MCF 10A (cell line): ENCODE results near the gene GLIS2. TPM values are rescaled to one million over a fixed set of nuclear protein-coding genes. Genes with fewer than 3 reads are reported as not detected.

ENCODE experiments used
- BruUV-seq: library from RNA; stranded (reverse); fragments of 400-500 nt; replicated peaks from 2 replicates; lab custom pipeline; 2021; lab: Mats Ljungman, UMichigan
- CTCF ChIA-PET: fragments of 300-600 bp; sonication (Branson Sonifier 250); formaldehyde crosslinking; extraction: SDS; loops from one replicate; lab custom pipeline; 2021; ENCODE audit warnings: antibody characterized with exemption, inconsistent platforms; lab: Yijun Ruan, JAX
- POLR2A ChIA-PET: fragments of 300-600, 350-650 bp; sonication (Branson Sonifier 250); formaldehyde crosslinking; extraction: SDS; loops from one replicate; lab custom pipeline; 2020; ENCODE audit warnings: antibody characterized with exemption, inconsistent platforms; lab: Yijun Ruan, JAX
- DNase-seq: peaks from one replicate; pipeline ENCODE4 v3.0.0-alpha.2; 2018; ENCODE audit not compliant: unreplicated experiment
- H3K27ac Mint-ChIP-seq: one replicate; pipeline ENCODE4 v1.8.0; 2022; ENCODE audit warnings: mild to moderate bottlenecking, low read depth, mixed read lengths; ENCODE audit not compliant: unreplicated experiment
- H3K27me3 Mint-ChIP-seq: one replicate; pipeline ENCODE4 v1.8.0; 2022; ENCODE audit warnings: mixed read lengths; ENCODE audit not compliant: insufficient read depth, unreplicated experiment
- H3K36me3 Mint-ChIP-seq: one replicate; pipeline ENCODE4 v1.8.0; 2022; ENCODE audit warnings: mild to moderate bottlenecking, moderate library complexity, mixed read lengths; ENCODE audit not compliant: insufficient read depth, unreplicated experiment
- H3K4me1 Mint-ChIP-seq: one replicate; pipeline ENCODE4 v1.8.0; 2022; ENCODE audit warnings: mixed read lengths; ENCODE audit not compliant: insufficient read depth, unreplicated experiment
- H3K4me3 Mint-ChIP-seq: one replicate; pipeline ENCODE4 v1.8.0; 2022; ENCODE audit warnings: mild to moderate bottlenecking, moderate library complexity, mixed read lengths; ENCODE audit not compliant: unreplicated experiment
- H3K9me3 Mint-ChIP-seq: one replicate; pipeline ENCODE4 v1.8.0; 2022; ENCODE audit warnings: mixed read lengths; ENCODE audit not compliant: unreplicated experiment
- intact Hi-C: fragments of 100-400 bp; cut with micrococcal nuclease; formaldehyde crosslinking; loops from 2 replicates; pipeline ENCODE4 v1.14.1; 2022
- total RNA-seq: library from RNA; stranded (reverse); gene quantifications from 2 replicates; pipeline ENCODE4 v1.2.3, GENCODE V29; 2022
- TF ChIP-seq, protein P1 (sequence below): fragments of 200-600 bp; IDR thresholded peaks from one replicate; pipeline ENCODE4 v1.8.0; 2022; ENCODE audit warnings: antibody characterized with exemption, mild to moderate bottlenecking; ENCODE audit not compliant: unreplicated experiment

GLIS2 gene
- total RNA-seq, 1 experiment from 2014 or later: 14.7 TPM

GRCh38 chr16:4380119-4381063 is 64.5 kb downstream of the GLIS2 start:
- Mint-ChIP-seq H3K4me3 (no peak overlapping the region), H3K27ac (no peak overlapping the region), H3K27me3 (no peaks in the 10 kb centered on the region), H3K9me3 (no peaks in the 10 kb centered on the region), H3K36me3 (peaks cover 10% of the 10 kb centered on the region), H3K4me1 (peaks cover 18% of the 10 kb centered on the region)
- ChIA-PET CTCF (interaction anchor here (3.2 kb wide), 1 partner anchor 22 kb away, joined by 17 read pairs; no protein-coding TSS in a partner anchor), POLR2A (no interaction called here)
- no peak for DNase-seq
- TF ChIP-seq, protein P1, sequence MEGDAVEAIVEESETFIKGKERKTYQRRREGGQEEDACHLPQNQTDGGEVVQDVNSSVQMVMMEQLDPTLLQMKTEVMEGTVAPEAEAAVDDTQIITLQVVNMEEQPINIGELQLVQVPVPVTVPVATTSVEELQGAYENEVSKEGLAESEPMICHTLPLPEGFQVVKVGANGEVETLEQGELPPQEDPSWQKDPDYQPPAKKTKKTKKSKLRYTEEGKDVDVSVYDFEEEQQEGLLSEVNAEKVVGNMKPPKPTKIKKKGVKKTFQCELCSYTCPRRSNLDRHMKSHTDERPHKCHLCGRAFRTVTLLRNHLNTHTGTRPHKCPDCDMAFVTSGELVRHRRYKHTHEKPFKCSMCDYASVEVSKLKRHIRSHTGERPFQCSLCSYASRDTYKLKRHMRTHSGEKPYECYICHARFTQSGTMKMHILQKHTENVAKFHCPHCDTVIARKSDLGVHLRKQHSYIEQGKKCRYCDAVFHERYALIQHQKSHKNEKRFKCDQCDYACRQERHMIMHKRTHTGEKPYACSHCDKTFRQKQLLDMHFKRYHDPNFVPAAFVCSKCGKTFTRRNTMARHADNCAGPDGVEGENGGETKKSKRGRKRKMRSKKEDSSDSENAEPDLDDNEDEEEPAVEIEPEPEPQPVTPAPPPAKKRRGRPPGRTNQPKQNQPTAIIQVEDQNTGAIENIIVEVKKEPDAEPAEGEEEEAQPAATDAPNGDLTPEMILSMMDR: no peak
- intact Hi-C loops: no loop called here
- BruUV-seq: no TSS peak

DNA sequence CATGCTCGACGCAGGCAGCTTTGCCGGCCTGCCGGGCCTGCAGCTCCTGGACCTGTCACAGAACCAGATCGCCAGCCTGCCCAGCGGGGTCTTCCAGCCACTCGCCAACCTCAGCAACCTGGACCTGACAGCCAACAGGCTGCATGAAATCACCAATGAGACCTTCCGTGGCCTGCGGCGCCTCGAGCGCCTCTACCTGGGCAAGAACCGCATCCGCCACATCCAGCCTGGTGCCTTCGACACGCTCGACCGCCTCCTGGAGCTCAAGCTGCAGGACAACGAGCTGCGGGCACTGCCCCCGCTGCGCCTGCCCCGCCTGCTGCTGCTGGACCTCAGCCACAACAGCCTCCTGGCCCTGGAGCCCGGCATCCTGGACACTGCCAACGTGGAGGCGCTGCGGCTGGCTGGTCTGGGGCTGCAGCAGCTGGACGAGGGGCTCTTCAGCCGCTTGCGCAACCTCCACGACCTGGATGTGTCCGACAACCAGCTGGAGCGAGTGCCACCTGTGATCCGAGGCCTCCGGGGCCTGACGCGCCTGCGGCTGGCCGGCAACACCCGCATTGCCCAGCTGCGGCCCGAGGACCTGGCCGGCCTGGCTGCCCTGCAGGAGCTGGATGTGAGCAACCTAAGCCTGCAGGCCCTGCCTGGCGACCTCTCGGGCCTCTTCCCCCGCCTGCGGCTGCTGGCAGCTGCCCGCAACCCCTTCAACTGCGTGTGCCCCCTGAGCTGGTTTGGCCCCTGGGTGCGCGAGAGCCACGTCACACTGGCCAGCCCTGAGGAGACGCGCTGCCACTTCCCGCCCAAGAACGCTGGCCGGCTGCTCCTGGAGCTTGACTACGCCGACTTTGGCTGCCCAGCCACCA is 65.4 kb downstream of the GLIS2 start:
- TF ChIP-seq, protein P1: no peak
- Mint-ChIP-seq H3K4me1 (peaks cover 11% of the 10 kb centered on the region), H3K27me3 (no peaks in the 10 kb centered on the region), H3K27ac (no peak overlapping the region), H3K9me3 (no peaks in the 10 kb centered on the region), H3K4me3 (no peak overlapping the region), H3K36me3 (peaks cover 12% of the 10 kb centered on the region)
- intact Hi-C loops: no loop called here
- DNase-seq: no peak
- ChIA-PET POLR2A (interaction anchor here (0.7 kb wide), 1 partner anchor 10 kb away, joined by 3 read pairs; no protein-coding TSS in a partner anchor), CTCF (interaction anchor here (0.6 to 1.4 kb wide), 2 partner anchors 11 to 21 kb away, joined by 3 to 6 read pairs; no protein-coding TSS in a partner anchor)
- BruUV-seq: no TSS peak

DNA sequence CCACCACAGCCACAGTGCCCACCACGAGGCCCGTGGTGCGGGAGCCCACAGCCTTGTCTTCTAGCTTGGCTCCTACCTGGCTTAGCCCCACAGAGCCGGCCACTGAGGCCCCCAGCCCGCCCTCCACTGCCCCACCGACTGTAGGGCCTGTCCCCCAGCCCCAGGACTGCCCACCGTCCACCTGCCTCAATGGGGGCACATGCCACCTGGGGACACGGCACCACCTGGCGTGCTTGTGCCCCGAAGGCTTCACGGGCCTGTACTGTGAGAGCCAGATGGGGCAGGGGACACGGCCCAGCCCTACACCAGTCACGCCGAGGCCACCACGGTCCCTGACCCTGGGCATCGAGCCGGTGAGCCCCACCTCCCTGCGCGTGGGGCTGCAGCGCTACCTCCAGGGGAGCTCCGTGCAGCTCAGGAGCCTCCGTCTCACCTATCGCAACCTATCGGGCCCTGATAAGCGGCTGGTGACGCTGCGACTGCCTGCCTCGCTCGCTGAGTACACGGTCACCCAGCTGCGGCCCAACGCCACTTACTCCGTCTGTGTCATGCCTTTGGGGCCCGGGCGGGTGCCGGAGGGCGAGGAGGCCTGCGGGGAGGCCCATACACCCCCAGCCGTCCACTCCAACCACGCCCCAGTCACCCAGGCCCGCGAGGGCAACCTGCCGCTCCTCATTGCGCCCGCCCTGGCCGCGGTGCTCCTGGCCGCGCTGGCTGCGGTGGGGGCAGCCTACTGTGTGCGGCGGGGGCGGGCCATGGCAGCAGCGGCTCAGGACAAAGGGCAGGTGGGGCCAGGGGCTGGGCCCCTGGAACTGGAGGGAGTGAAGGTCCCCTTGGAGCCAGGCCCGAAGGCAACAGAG is 66.3 kb downstream of the GLIS2 start:
- POLR2A ChIA-PET: no interaction called here
- CTCF ChIA-PET: interaction anchor here (0.6 to 1.4 kb wide), 3 partner anchors 11 to 20 kb away, joined by 3 to 6 read pairs (median 4); no protein-coding TSS in a partner anchor
- intact Hi-C loops: no loop called here
- Mint-ChIP-seq H3K27me3 (no peaks in the 10 kb centered on the region), H3K4me1 (peaks cover 11% of the 10 kb centered on the region), H3K36me3 (peaks cover 12% of the 10 kb centered on the region), H3K9me3 (no peaks in the 10 kb centered on the region), H3K4me3 (no peak overlapping the region), H3K27ac (no peak overlapping the region)
- TF ChIP-seq, protein P1: no peak
- BruUV-seq: no TSS peak
- DNase-seq: no peak
